ENCODE data around the gene S100A9.

Gene S100A9

DNA sequence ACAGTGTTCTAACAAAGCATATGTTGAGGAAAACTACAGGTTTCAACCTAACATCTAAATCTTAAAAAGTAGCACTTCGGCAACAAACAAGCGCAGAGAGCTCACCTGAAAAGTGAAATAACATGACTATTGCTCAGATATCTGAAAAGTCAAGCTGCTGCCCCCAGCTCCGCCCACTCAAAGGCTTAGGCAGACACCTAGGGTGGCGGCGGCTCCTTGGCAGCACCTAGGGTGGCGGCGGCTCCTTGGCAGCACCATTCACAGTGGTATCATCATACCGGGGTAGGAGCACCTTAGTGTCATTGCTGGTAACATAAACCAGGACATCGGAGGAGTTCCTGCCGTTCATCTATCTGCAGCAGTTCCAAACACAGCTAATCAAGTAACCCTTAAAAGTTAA, 21.9 kb downstream of the S100A9 start:
- no peak for DNase-seq (ENCODE audit: low spot score)
- in situ Hi-C loops (cut with MboI; ENCODE audit: low pct_unique_long_range_greater_than_20kb, low sequenced_read_pairs, unreplicated experiment): no loop called here
- TF ChIP-seq CTCF (IDR thresholded peaks at IDR 0.05; ENCODE audit: extremely low read depth, insufficient read depth, missing control alignments): no peak

GRCh38 chr1:153380711-153381110, 23.1 kb downstream of the S100A9 start:
- TF ChIP-seq CTCF (IDR thresholded peaks at IDR 0.05; ENCODE audit: extremely low read depth, insufficient read depth, missing control alignments): no peak
- in situ Hi-C loops (cut with MboI; ENCODE audit: low pct_unique_long_range_greater_than_20kb, low sequenced_read_pairs, unreplicated experiment): no loop called here
- no peak for DNase-seq (ENCODE audit: low spot score)

- in situ Hi-C loops (cut with MboI; ENCODE audit: low pct_unique_long_range_greater_than_20kb, low sequenced_read_pairs, unreplicated experiment): no loop called here
These were observed 27.4 kb downstream of the S100A9 start for GRCh38 chr1:153384958-153385580.

DNA sequence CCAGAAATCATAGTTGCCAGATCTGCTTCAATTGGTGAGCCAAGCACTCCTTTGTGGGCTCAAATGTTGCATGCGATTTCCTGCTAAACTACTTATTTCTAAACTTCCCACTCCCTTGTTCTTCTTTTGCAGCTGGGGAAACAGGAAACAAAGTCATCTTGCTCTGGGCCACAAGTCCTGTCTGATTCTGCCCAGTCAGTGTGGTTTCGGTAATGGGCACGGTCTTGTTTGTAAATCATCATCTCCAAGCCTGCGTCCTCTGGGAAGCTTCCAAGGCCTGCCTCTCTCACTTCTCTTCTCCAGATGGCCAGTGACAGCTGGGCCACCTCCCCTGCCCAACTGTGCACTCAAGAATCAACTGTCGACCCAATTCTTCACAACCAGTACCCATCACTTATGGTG, 28.8 kb downstream of the S100A9 start:
- no peak for DNase-seq (ENCODE audit: low spot score)
- no peak for TF ChIP-seq CTCF (IDR thresholded peaks at IDR 0.05; ENCODE audit: extremely low read depth, insufficient read depth, missing control alignments)
- in situ Hi-C loops (cut with MboI; ENCODE audit: low pct_unique_long_range_greater_than_20kb, low sequenced_read_pairs, unreplicated experiment): no loop called here

More at GRCh38 chr1:153384958-153385580, 27.4 kb downstream of the S100A9 start:
- no peak for TF ChIP-seq CTCF (IDR thresholded peaks at IDR 0.05; ENCODE audit: extremely low read depth, insufficient read depth, missing control alignments)
- DNase-seq (ENCODE audit: low spot score): no peak

GRCh38 chr1:153387001-153387400, 29.3 kb downstream of the S100A9 start:
- in situ Hi-C loops (cut with MboI; ENCODE audit: low pct_unique_long_range_greater_than_20kb, low sequenced_read_pairs, unreplicated experiment): no loop called here
- no peak for DNase-seq (ENCODE audit: low spot score)
- no peak for TF ChIP-seq CTCF (IDR thresholded peaks at IDR 0.05; ENCODE audit: extremely low read depth, insufficient read depth, missing control alignments)

DNA sequence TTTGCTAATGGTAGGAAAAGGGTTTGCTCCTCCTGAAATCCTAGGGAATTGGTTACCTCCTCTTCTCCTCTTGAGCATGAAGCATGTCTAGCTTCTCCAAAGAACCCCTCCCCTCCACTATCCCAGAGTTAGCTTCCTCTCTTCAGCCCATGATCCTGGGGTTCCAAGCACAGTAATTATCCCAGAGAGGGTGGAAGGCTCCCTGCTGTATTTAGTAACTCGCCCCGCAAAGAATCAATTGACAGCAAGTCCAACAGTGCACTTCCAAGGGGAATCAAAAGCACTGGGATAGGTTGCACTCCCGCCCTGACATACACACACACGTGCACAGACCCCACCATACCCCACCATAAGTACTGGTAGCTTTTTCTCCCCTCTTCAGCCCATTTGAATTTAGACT, 30.1 kb downstream of the S100A9 start:
- in situ Hi-C loops (cut with MboI; ENCODE audit: low pct_unique_long_range_greater_than_20kb, low sequenced_read_pairs, unreplicated experiment): no loop called here
- DNase-seq (ENCODE audit: low spot score): no peak
- no peak for TF ChIP-seq CTCF (IDR thresholded peaks at IDR 0.05; ENCODE audit: extremely low read depth, insufficient read depth, missing control alignments)
